GM23338 (cell line): ENCODE measurements around the gene OR5K2. TPM values are rescaled to one million over a fixed set of nuclear protein-coding genes. Genes with fewer than 3 reads are reported as not detected.

Source experiments
- ATAC-seq: fragments of 200-7000 bp; cut with Tn5 transposase; 3 replicates; pipeline ENCODE4 v1.9.1; 2020
- DNase-seq: peaks from one replicate; pipeline ENCODE4 v3.0.0-alpha.2; 2015; ENCODE audit warnings: low spot score
- H2AFZ ChIP-seq: fragments of 200-600 bp; sonication (generic); 2 replicates; pipeline ENCODE4 v1.8.0; 2016; ENCODE audit warnings: antibody characterized with exemption, mild to moderate bottlenecking, moderate library complexity
- H3F3A ChIP-seq: fragments of 200-600 bp; sonication (generic); replicated peaks from 2 replicates; pipeline ENCODE4 v1.8.0; 2017; ENCODE audit warnings: antibody characterized with exemption, mixed run types, low read depth
- H3K27ac ChIP-seq: fragments of 200-600 bp; sonication (generic); 2 replicates; pipeline ENCODE4 v1.6.1; 2016; ENCODE audit warnings: low read depth
- H3K27me3 ChIP-seq: fragments of 200-600 bp; sonication (generic); 2 replicates; pipeline ENCODE4 v1.8.0; 2016; ENCODE audit warnings: mild to moderate bottlenecking, mixed run types, moderate library complexity; ENCODE audit not compliant: insufficient read depth
- H3K36me3 ChIP-seq: fragments of 200-600 bp; sonication (generic); 2 replicates; pipeline ENCODE4 v1.8.0; 2016; ENCODE audit warnings: mild to moderate bottlenecking; ENCODE audit not compliant: insufficient read depth
- H3K4me1 ChIP-seq: fragments of 200-600 bp; sonication (generic); 2 replicates; pipeline ENCODE4 v1.8.0; 2016; ENCODE audit warnings: mild to moderate bottlenecking, moderate library complexity; ENCODE audit not compliant: insufficient read depth
- H3K4me2 ChIP-seq: fragments of 200-600 bp; sonication (generic); 2 replicates; pipeline ENCODE4 v1.7.1; 2017; ENCODE audit warnings: mixed run types
- H3K4me3 ChIP-seq: fragments of 200-600 bp; sonication (generic); 2 replicates; pipeline ENCODE4 v1.6.1; 2016; ENCODE audit warnings: mixed run types
- H3K79me2 ChIP-seq: fragments of 200-600 bp; sonication (generic); replicated peaks from 2 replicates; pipeline ENCODE4 v1.8.0; 2017; ENCODE audit warnings: mild to moderate bottlenecking; ENCODE audit not compliant: insufficient read depth
- H3K9me2 ChIP-seq: fragments of 200-600 bp; sonication (generic); 2 replicates; pipeline ENCODE4 v1.8.0; 2017; ENCODE audit not compliant: insufficient read depth
- H4K20me1 ChIP-seq: fragments of 200-600 bp; sonication (generic); replicated peaks from 2 replicates; pipeline ENCODE4 v1.8.0; 2017; ENCODE audit warnings: mild to moderate bottlenecking; ENCODE audit not compliant: insufficient read depth
- H3K27ac Mint-ChIP-seq: 2 replicates; pipeline ENCODE4 v1.8.0; 2020; ENCODE audit warnings: inconsistent platforms, mild to moderate bottlenecking, moderate library complexity, mixed read lengths
- H3K27me3 Mint-ChIP-seq: 3 replicates; pipeline ENCODE4 v1.8.0; 2022; ENCODE audit warnings: low read depth, mild to moderate bottlenecking, moderate library complexity, mixed read lengths, inconsistent platforms; ENCODE audit not compliant: insufficient read depth, poor library complexity
- H3K36me3 Mint-ChIP-seq: 3 replicates; pipeline ENCODE4 v1.8.0; 2021; ENCODE audit warnings: low read depth, mild to moderate bottlenecking, inconsistent platforms, moderate library complexity, mixed read lengths
- H3K4me1 Mint-ChIP-seq: 3 replicates; pipeline ENCODE4 v1.8.0; 2020; ENCODE audit warnings: mild to moderate bottlenecking, inconsistent platforms, mixed read lengths
- H3K4me3 Mint-ChIP-seq: 3 replicates; pipeline ENCODE4 v1.8.0; 2021; ENCODE audit warnings: moderate library complexity, mild to moderate bottlenecking, inconsistent platforms, mixed read lengths
- H3K9me3 Mint-ChIP-seq: 3 replicates; pipeline ENCODE4 v1.8.0; 2020; ENCODE audit warnings: moderate library complexity, mild to moderate bottlenecking, inconsistent platforms, mixed read lengths
- CTCF ChIP-seq, 2 experiments: fragments of 200-600 bp in 1 of 2; sonication (generic) in 1 of 2; conservative IDR thresholded peaks; 2 replicates each; pipeline versions ENCODE4 v1.5.1 to v1.6.1; 2016 to 2017; ENCODE audit warnings: antibody characterized with exemption in 2 of 2, low read depth in 2 of 2, mild to moderate bottlenecking in 2 of 2, moderate library complexity in 1 of 2
- EZH2 ChIP-seq: fragments of 200-600 bp; sonication (generic); IDR thresholded peaks from one replicate; pipeline ENCODE4 v1.8.0; 2017; ENCODE audit warnings: antibody characterized with exemption, mild to moderate bottlenecking, low read depth; ENCODE audit not compliant: unreplicated experiment
- JUNB ChIP-seq: IDR thresholded peaks from one replicate; pipeline ENCODE4 v1.6.1; 2016; ENCODE audit warnings: antibody characterized with exemption; ENCODE audit not compliant: unreplicated experiment
- POLR2AphosphoS5 ChIP-seq: IDR thresholded peaks from 2 replicates; pipeline ENCODE4 v1.6.1; 2016; ENCODE audit warnings: antibody characterized with exemption, low read depth
- STAT1 ChIP-seq: IDR thresholded peaks from one replicate; pipeline ENCODE4 v1.6.1; 2016; ENCODE audit warnings: antibody characterized with exemption; ENCODE audit not compliant: unreplicated experiment
- ZNF114 ChIP-seq: fragments of 250-450 bp; sonication (Bioruptor Pico); IDR thresholded peaks from 2 replicates; pipeline ENCODE4 v1.5.0; 2020; ENCODE audit warnings: mild to moderate bottlenecking, moderate library complexity
- ZNF331 ChIP-seq: fragments of 250-450 bp; sonication (Bioruptor Pico); IDR thresholded peaks from 2 replicates; pipeline ENCODE4 v1.5.0; 2020; ENCODE audit warnings: low read depth, mild to moderate bottlenecking, moderate library complexity
- ZNF462 ChIP-seq: fragments of 250-450 bp; sonication (Bioruptor Pico); IDR thresholded peaks from 2 replicates; pipeline ENCODE4 v1.5.0; 2020; ENCODE audit warnings: mild to moderate bottlenecking, moderate library complexity
- polyA plus RNA-seq: library from polyadenylated mRNA; unstranded; fragments of >200 nt; fragmentation: Nextera tagmentation; extraction: Ambion mirVana; gene quantifications from 2 replicates; pipeline ENCODE4 v1.2.1, GENCODE V29; 2016
- total RNA-seq: library from RNA; depleted of rRNA; stranded (reverse); fragments of >200 nt; shearing (Covaris generic); gene quantifications from 2 replicates; pipeline ENCODE4 v1.2.3, GENCODE V29; 2014

The OR5K2 gene
- total and polyA plus RNA-seq, 2 experiments from 2014 or later, result not detected

GRCh38 chr3:98457543-98457942 is 39.9 kb upstream of the OR5K2 start:
- Histone ChIP-seq H3K79me2 (no peaks in the 10 kb centered on the region), H3K36me3 (no peaks in the 10 kb centered on the region), H3K27ac (no peak overlapping the region), H3K4me1 (no peaks in the 10 kb centered on the region), H3K4me2 (no peak overlapping the region), H3K27me3 (no peaks in the 10 kb centered on the region), H2AFZ (no peak overlapping the region), H3K4me3 (no peak overlapping the region), H3K9me2 (no peaks in the 10 kb centered on the region), H4K20me1 (no peaks in the 10 kb centered on the region), H3F3A (no peaks in the 10 kb centered on the region)
- no peak overlapping the region for H3K27ac Mint-ChIP-seq
- DNase-seq (peak; percentile 22), ATAC-seq (no peak)
- TF ChIP-seq POLR2AphosphoS5 (no peak), ZNF462 (CRISPR knock-in tag) (no peak), CTCF (conservative IDR thresholded peaks at IDR 0.05; ENCODE audit: low read depth in 2 of 2) (peak; percentile 25 to 60; a peak in 2 of 4 replicates)
- H3K9me3 Mint-ChIP-seq, result peaks cover 4% of the 10 kb centered on the region; the same call in 2 of the 3 replicates
- H3K4me1 Mint-ChIP-seq, result no peaks in the 10 kb centered on the region
- H3K36me3 Mint-ChIP-seq, result no peaks in the 10 kb centered on the region
- no peaks in the 10 kb centered on the region for H3K27me3 Mint-ChIP-seq
- H3K4me3 Mint-ChIP-seq, result no peak overlapping the region

- no peak overlapping the region for H3K4me3 ChIP-seq
- H3K9me2 ChIP-seq, result no peaks in the 10 kb centered on the region
- H3K27ac Mint-ChIP-seq, result no peak overlapping the region
- DNase-seq (no peak), ATAC-seq (no peak)
- no peak overlapping the region for H3K4me3 Mint-ChIP-seq
- H3F3A ChIP-seq, result no peaks in the 10 kb centered on the region
- H3K36me3 ChIP-seq, result no peaks in the 10 kb centered on the region
- H3K4me1 ChIP-seq, result no peaks in the 10 kb centered on the region
- H4K20me1 ChIP-seq, result no peaks in the 10 kb centered on the region
- H3K4me1 Mint-ChIP-seq, result no peaks in the 10 kb centered on the region
- no peaks in the 10 kb centered on the region for H3K27me3 ChIP-seq
- H3K27ac ChIP-seq, result no peak overlapping the region
- no peak overlapping the region for H3K4me2 ChIP-seq
- H3K79me2 ChIP-seq, result no peaks in the 10 kb centered on the region
- H2AFZ ChIP-seq, result no peak overlapping the region
- H3K9me3 Mint-ChIP-seq, result peaks cover 4% of the 10 kb centered on the region; the same call in 2 of the 3 replicates
- peaks cover 2% of the 10 kb centered on the region for H3K27me3 Mint-ChIP-seq
- H3K36me3 Mint-ChIP-seq, result no peaks in the 10 kb centered on the region
- TF ChIP-seq STAT1 (no peak), ZNF114 (CRISPR knock-in tag) (no peak), ZNF331 (CRISPR knock-in tag) (no peak), EZH2 (no peak), JUNB (no peak)
Measured at GRCh38 chr3:98460220-98460619, 37.3 kb upstream of the OR5K2 start.
